ENCODE results near the gene SCAI. TPM values are rescaled to one million over a fixed set of nuclear protein-coding genes. Genes with fewer than 3 reads are reported as not detected.

SCAI gene
- total RNA-seq, 1 experiment from 2014 or later: 15.5 TPM

DNA sequence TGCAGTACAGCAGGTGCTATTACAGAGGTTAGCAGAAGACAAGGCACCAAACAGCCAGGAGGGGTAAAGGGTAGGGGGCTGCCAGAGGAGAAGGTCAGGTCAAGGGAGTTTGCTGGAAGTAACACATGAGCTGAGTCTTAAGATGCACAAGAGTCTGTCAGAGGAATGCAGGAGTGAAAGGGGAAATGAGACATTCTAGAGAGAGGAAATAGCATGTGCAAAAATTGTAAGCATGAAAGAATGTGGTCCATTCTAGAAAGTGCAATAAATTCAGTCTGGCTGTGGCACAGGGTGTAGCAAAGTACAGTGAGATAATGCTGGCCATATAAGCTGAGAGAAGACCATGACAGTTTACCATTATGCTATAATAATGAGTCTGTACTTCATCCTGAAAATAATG, 209.0 kb downstream of the SCAI start:
- Histone ChIP-seq H4K20me1 (ENCODE audit: control insufficient read depth, insufficient read depth, insufficient read length) (no peaks in the 10 kb centered on the region), H2BK15ac (ENCODE audit: low read depth, low read length) (no peak overlapping the region), H4K91ac (ENCODE audit: insufficient read length, low read depth, low read length) (no peak overlapping the region), H4K5ac (ENCODE audit: insufficient read length, low read depth, low read length) (no peak overlapping the region), H3K14ac (ENCODE audit: insufficient read depth, low read length) (no peak overlapping the region), H2BK20ac (ENCODE audit: low read depth, low read length, poor library complexity, severe bottlenecking) (no peak overlapping the region), H3K18ac (ENCODE audit: insufficient read length, low read depth, low read length) (no peak overlapping the region), H3K27ac (ENCODE audit: insufficient read length, low read depth, low read length) (no peak overlapping the region), H3K27me3 (ENCODE audit: insufficient read depth, low read length) (no peaks in the 10 kb centered on the region), H3K79me1 (ENCODE audit: insufficient read depth, low read depth, low read length, poor library complexity, severe bottlenecking) (no peaks in the 10 kb centered on the region), H3K9ac (ENCODE audit: extremely low read depth, insufficient read length, low read length) (no peak overlapping the region), H2AK5ac (ENCODE audit: insufficient read length, low read length) (no peak overlapping the region), H2BK120ac (ENCODE audit: low read depth, low read length, poor library complexity, severe bottlenecking) (no peak overlapping the region), H3K23me2 (ENCODE audit: insufficient read length, low read depth, low read length, poor library complexity, severe bottlenecking) (no peaks in the 10 kb centered on the region), H2BK12ac (ENCODE audit: insufficient read length, low read depth, low read length) (no peak overlapping the region), H3K4ac (ENCODE audit: low read depth, low read length) (no peak overlapping the region), H3K4me2 (ENCODE audit: insufficient read depth, insufficient read length, low read length) (no peak overlapping the region), H3K79me2 (ENCODE audit: insufficient read depth, low read length) (no peaks in the 10 kb centered on the region), H3K23ac (ENCODE audit: insufficient read length, low read depth, low read length) (no peak overlapping the region), H2BK5ac (ENCODE audit: insufficient read length, low read length) (no peak overlapping the region), H4K8ac (replicated peaks; ENCODE audit: insufficient read length, low read depth, low read length) (no peak overlapping the region), H3T11ph (ENCODE audit: low read length) (no peak overlapping the region), H3K56ac (ENCODE audit: insufficient read length, low read depth, low read length) (no peak overlapping the region), H3K9me3 (ENCODE audit: control insufficient read depth, low read depth, low read length) (no peaks in the 10 kb centered on the region), H3K4me1 (ENCODE audit: insufficient read depth, low read length) (no peaks in the 10 kb centered on the region), H2AFZ (ENCODE audit: low read length) (no peak overlapping the region)
- H3K27ac Mint-ChIP-seq: no peak overlapping the region
- H3K9me3 Mint-ChIP-seq: no peaks in the 10 kb centered on the region
- no peaks in the 10 kb centered on the region for H3K27me3 Mint-ChIP-seq (ENCODE audit: low read depth)
- TF ChIP-seq, protein P1, sequence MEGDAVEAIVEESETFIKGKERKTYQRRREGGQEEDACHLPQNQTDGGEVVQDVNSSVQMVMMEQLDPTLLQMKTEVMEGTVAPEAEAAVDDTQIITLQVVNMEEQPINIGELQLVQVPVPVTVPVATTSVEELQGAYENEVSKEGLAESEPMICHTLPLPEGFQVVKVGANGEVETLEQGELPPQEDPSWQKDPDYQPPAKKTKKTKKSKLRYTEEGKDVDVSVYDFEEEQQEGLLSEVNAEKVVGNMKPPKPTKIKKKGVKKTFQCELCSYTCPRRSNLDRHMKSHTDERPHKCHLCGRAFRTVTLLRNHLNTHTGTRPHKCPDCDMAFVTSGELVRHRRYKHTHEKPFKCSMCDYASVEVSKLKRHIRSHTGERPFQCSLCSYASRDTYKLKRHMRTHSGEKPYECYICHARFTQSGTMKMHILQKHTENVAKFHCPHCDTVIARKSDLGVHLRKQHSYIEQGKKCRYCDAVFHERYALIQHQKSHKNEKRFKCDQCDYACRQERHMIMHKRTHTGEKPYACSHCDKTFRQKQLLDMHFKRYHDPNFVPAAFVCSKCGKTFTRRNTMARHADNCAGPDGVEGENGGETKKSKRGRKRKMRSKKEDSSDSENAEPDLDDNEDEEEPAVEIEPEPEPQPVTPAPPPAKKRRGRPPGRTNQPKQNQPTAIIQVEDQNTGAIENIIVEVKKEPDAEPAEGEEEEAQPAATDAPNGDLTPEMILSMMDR (conservative IDR thresholded peaks at IDR 0.05): no peak
- no peaks in the 10 kb centered on the region for H3K4me1 Mint-ChIP-seq
- H3K36me3 Mint-ChIP-seq (ENCODE audit: insufficient read depth in 1 of 3, low read depth in 3 of 3): peaks cover 0 to 2% (median 0%) of the 10 kb centered on the region in 3 experiments; a peak in 1 of 7 replicates
- DNase-seq: no peak
- no peak overlapping the region for H3K4me3 Mint-ChIP-seq

Data from H9 (cell line).